Keratinocyte (primary cell): ENCODE data around the gene GRHPR.

Source experiments
- CTCF ChIP-seq, 3 experiments: IDR thresholded peaks in 1 of 3; conservative IDR thresholded peaks in 1 of 3; optimal IDR thresholded peaks in 1 of 3; 2 replicates in 2 of 3; 3 replicates in 1 of 3; pipeline versions ENCODE3 to v1.5.1; 2011; ENCODE audit warnings: low read length in 3 of 3, mild to moderate bottlenecking in 3 of 3, moderate library complexity in 2 of 3, control low read depth in 1 of 3, inconsistent platforms in 1 of 3; ENCODE audit not compliant: insufficient read depth in 2 of 3; ENCODE audit errors: extremely low read depth in 1 of 3
- EZH2 ChIP-seq: IDR thresholded peaks from one replicate; pipeline ENCODE4 v1.6.1; 2012; ENCODE audit warnings: inconsistent platforms, mild to moderate bottlenecking, low read length, moderate library complexity

- no peak for TF ChIP-seq EZH2
- TF ChIP-seq CTCF (optimal IDR thresholded peaks at IDR 0.05 in 1 of 3, IDR thresholded peaks at IDR 0.05 in 1 of 3, conservative IDR thresholded peaks at IDR 0.05 in 1 of 3; ENCODE audit: extremely low read depth in 1 of 3, insufficient read depth in 2 of 3, low read length in 3 of 3): no peak
Measured at GRCh38 chr9:37419204-37419603, 3.3 kb upstream of the GRHPR start.
